CD14-positive monocyte (primary cell): ENCODE data around the gene CCDC88C. TPM values are rescaled to one million over a fixed set of nuclear protein-coding genes. Genes with fewer than 3 reads are reported as not detected.

ENCODE experiments used
- DNase-seq, 3 donors: peaks; one replicate each; pipeline ENCODE4 v3.0.0-alpha.2; 2011 to 2022
- H2AFZ ChIP-seq: 2 replicates; pipeline ENCODE4 v1.6.0; 2012; ENCODE audit warnings: mild to moderate bottlenecking, low read depth, low read length, inconsistent platforms; ENCODE audit not compliant: insufficient read depth, poor library complexity, severe bottlenecking
- H3K27ac ChIP-seq, 2 donors: 1 replicate in 1 of 2; 2 replicates in 1 of 2; pipeline ENCODE4 v1.5.1; 2012 to 2013; ENCODE audit warnings: low read length in 2 of 2, control low read depth in 1 of 2, inconsistent platforms in 1 of 2, low read depth in 1 of 2, mild to moderate bottlenecking in 1 of 2
- H3K27me3 ChIP-seq, 2 donors: one replicate each; pipeline versions ENCODE4 v1.6.0 to v1.6.1; 2011 to 2013; ENCODE audit warnings: low read length in 2 of 2; ENCODE audit not compliant: control insufficient read depth in 2 of 2, insufficient read depth in 2 of 2
- H3K36me3 ChIP-seq, 2 donors: replicated peaks in 1 of 2; 1 replicate in 1 of 2; 2 replicates in 1 of 2; pipeline versions ENCODE4 v1.5.1 to v1.6.1; 2012 to 2013; ENCODE audit warnings: low read length in 2 of 2, control low read depth in 1 of 2, inconsistent platforms in 1 of 2, mild to moderate bottlenecking in 1 of 2; ENCODE audit not compliant: insufficient read depth in 2 of 2, control insufficient read depth in 1 of 2
- H3K4me1 ChIP-seq, 2 donors: 1 replicate in 1 of 2; 2 replicates in 1 of 2; pipeline versions ENCODE4 v1.5.1 to v1.6.1; 2012 to 2013; ENCODE audit warnings: low read length in 2 of 2, control low read depth in 1 of 2, inconsistent platforms in 1 of 2, mild to moderate bottlenecking in 1 of 2, moderate library complexity in 1 of 2; ENCODE audit not compliant: insufficient read depth in 2 of 2, control insufficient read depth in 1 of 2
- H3K4me2 ChIP-seq: replicated peaks from 2 replicates; pipeline ENCODE3; 2012; ENCODE audit warnings: low read length, moderate library complexity, mild to moderate bottlenecking; ENCODE audit not compliant: poor library complexity, severe bottlenecking; ENCODE audit errors: extremely low read depth
- H3K4me3 ChIP-seq, 3 experiments: fragments of 200-600 bp in 1 of 3; sonication (generic) in 1 of 3; replicated peaks in 1 of 3; 1 replicate in 2 of 3; 2 replicates in 1 of 3; pipeline ENCODE4 v1.5.1; 2011 to 2013; ENCODE audit warnings: low read length in 3 of 3, mild to moderate bottlenecking in 3 of 3, control low read depth in 2 of 3, low read depth in 2 of 3, inconsistent platforms in 1 of 3, moderate library complexity in 1 of 3
- H3K79me2 ChIP-seq: 2 replicates; pipeline ENCODE4 v1.6.0; 2012; ENCODE audit warnings: mild to moderate bottlenecking, control low read depth, inconsistent platforms, low read length, moderate library complexity; ENCODE audit not compliant: insufficient read depth
- H3K9ac ChIP-seq: 2 replicates; pipeline ENCODE4 v1.6.0; 2017; ENCODE audit warnings: low read length, mild to moderate bottlenecking; ENCODE audit not compliant: insufficient read depth, poor library complexity, severe bottlenecking
- H3K9me3 ChIP-seq, 2 donors: replicated peaks in 1 of 2; 1 replicate in 1 of 2; 2 replicates in 1 of 2; pipeline versions ENCODE4 v1.5.1 to v1.6.1; 2012 to 2013; ENCODE audit warnings: low read length in 2 of 2, control low read depth in 1 of 2; ENCODE audit not compliant: control insufficient read depth in 1 of 2, insufficient read depth in 1 of 2
- H4K20me1 ChIP-seq: 2 replicates; pipeline ENCODE4 v1.6.0; 2012; ENCODE audit warnings: mild to moderate bottlenecking, low read length, control low read depth, moderate library complexity; ENCODE audit not compliant: insufficient read depth
- H3K27ac Mint-ChIP-seq, 7 donors: one replicate each; pipeline ENCODE4 v1.8.0; 2020; ENCODE audit warnings: mild to moderate bottlenecking in 7 of 7, mixed read lengths in 7 of 7, moderate library complexity in 6 of 7, inconsistent platforms in 2 of 7
- H3K27me3 Mint-ChIP-seq, 3 donors: one replicate each; pipeline ENCODE4 v1.8.0; 2021 to 2022; ENCODE audit warnings: low read depth in 3 of 3, mild to moderate bottlenecking in 3 of 3, mixed read lengths in 3 of 3, moderate library complexity in 3 of 3, inconsistent platforms in 1 of 3
- H3K36me3 Mint-ChIP-seq, 2 donors: one replicate each; pipeline ENCODE4 v1.8.0; 2020; ENCODE audit warnings: mixed read lengths in 2 of 2, inconsistent platforms in 1 of 2, mild to moderate bottlenecking in 1 of 2
- H3K4me1 Mint-ChIP-seq: one replicate; pipeline ENCODE4 v1.8.0; 2020; ENCODE audit warnings: mild to moderate bottlenecking, mixed read lengths
- H3K4me3 Mint-ChIP-seq, 2 donors: one replicate each; pipeline ENCODE4 v1.8.0; 2020; ENCODE audit warnings: mild to moderate bottlenecking in 2 of 2, mixed read lengths in 2 of 2, moderate library complexity in 1 of 2
- H3K9me3 Mint-ChIP-seq, 7 donors: one replicate each; pipeline ENCODE4 v1.8.0; 2020 to 2022; ENCODE audit warnings: mixed read lengths in 7 of 7, mild to moderate bottlenecking in 6 of 7, moderate library complexity in 6 of 7, inconsistent platforms in 2 of 7
- CTCF ChIP-seq: fragments of 200-600 bp; IDR thresholded peaks from one replicate; pipeline ENCODE4 v1.8.0; 2022; ENCODE audit warnings: antibody characterized with exemption, mild to moderate bottlenecking
- WGBS: methylation state at CpG from one replicate; pipeline ENCODE4 v1.1.5; 2013; ENCODE audit warnings: missing lambda C conversion rate; ENCODE audit not compliant: insufficient coverage; 5-methylcytosine and 5-hydroxymethylcytosine counted together
- intact Hi-C, 2 donors: fragments of 100-400 bp; cut with micrococcal nuclease; formaldehyde crosslinking; loops; one replicate each; pipeline versions ENCODE4 v1.15.0 to v1.15.1; 2023
- polyA plus RNA-seq, 3 donors: library from polyadenylated mRNA; depleted of rRNA in 1 of 3; unstranded in 2 of 3; stranded (reverse) in 1 of 3; fragments of 300-500 nt in 2 of 3; fragments of >200 nt in 1 of 3; fragmentation: Illumina TruSeq in 2 of 3; gene quantifications; 1 replicate in 2 of 3; 2 replicates in 1 of 3; pipeline ENCODE4 v1.2.3, GENCODE V29; 2012 to 2021

CCDC88C gene
- polyA plus RNA-seq, 3 donors, result 11.6 to 69.7 (median 12.3) TPM

- no peaks in the 10 kb centered on the region for H3K9me3 ChIP-seq
- peaks cover 4 to 37% of the 10 kb centered on the region in 2 donors for H3K27me3 ChIP-seq
- Mint-ChIP-seq H3K4me1 (peaks cover 36% of the 10 kb centered on the region), H3K4me3 (peak overlapping the region; percentile 70 to 81), H3K27ac (no peak overlapping the region), H3K36me3 (peaks cover 0 to 4% of the 10 kb centered on the region in 2 donors), H3K9me3 (peaks cover 0 to 4% (median 0%) of the 10 kb centered on the region in 7 donors), H3K27me3 (peaks cover 29 to 49% (median 39%) of the 10 kb centered on the region in 3 donors)
- peak overlapping the region; percentile 80 for H3K4me2 ChIP-seq
- H2AFZ ChIP-seq, result peak overlapping the region; percentile 78
- peak in 2 of 3 donors; percentile 49 to 51 for DNase-seq
- no peak for TF ChIP-seq CTCF
- no peaks in the 10 kb centered on the region for H4K20me1 ChIP-seq
- intact Hi-C loops, result no loop called here
- H3K27ac ChIP-seq, result no peak overlapping the region
- WGBS, result 2% methylated on average over 90 of the region's 95 CpGs
- H3K36me3 ChIP-seq, result no peaks in the 10 kb centered on the region
- peak overlapping the region; percentile 25 to 72 (median 45) for H3K4me3 ChIP-seq
- peak overlapping the region; percentile 73 for H3K9ac ChIP-seq
- peaks cover 31 to 38% of the 10 kb centered on the region in 2 donors for H3K4me1 ChIP-seq
- H3K79me2 ChIP-seq, result no peaks in the 10 kb centered on the region
Observed at GRCh38 chr14:91252871-91253794, 164.5 kb downstream of the CCDC88C start.

- no peak overlapping the region for H3K4me2 ChIP-seq
- H3K9me3 ChIP-seq, result no peaks in the 10 kb centered on the region
- Mint-ChIP-seq H3K27ac (peak overlapping the region in 3 of 7 donors; percentile 45 to 84 (median 81)), H3K27me3 (peaks cover 25 to 34% (median 33%) of the 10 kb centered on the region in 3 donors), H3K36me3 (peaks cover 0 to 4% of the 10 kb centered on the region in 2 donors), H3K4me3 (no peak overlapping the region), H3K4me1 (peaks cover 35% of the 10 kb centered on the region), H3K9me3 (peaks cover 0 to 5% (median 0%) of the 10 kb centered on the region in 7 donors)
- no peak overlapping the region for H3K9ac ChIP-seq
- intact Hi-C loops, result no loop called here
- DNase-seq, result no peak
- peaks cover 4 to 25% of the 10 kb centered on the region in 2 donors for H3K27me3 ChIP-seq
- no peak for TF ChIP-seq CTCF
- 58% methylated on average over 5 of the region's 5 CpGs for WGBS
- H3K4me3 ChIP-seq, result no peak overlapping the region
- H3K79me2 ChIP-seq, result no peaks in the 10 kb centered on the region
- H4K20me1 ChIP-seq, result no peaks in the 10 kb centered on the region
- peaks cover 31 to 38% of the 10 kb centered on the region in 2 donors for H3K4me1 ChIP-seq
- no peak overlapping the region for H2AFZ ChIP-seq
- no peaks in the 10 kb centered on the region for H3K36me3 ChIP-seq
- peak overlapping the region in 1 of 2 donors; percentile 91 for H3K27ac ChIP-seq
Observed at GRCh38 chr14:91250912-91251311, 166.7 kb downstream of the CCDC88C start.
